GM10248 (cell line): ENCODE measurements around the gene FILIP1L.

Experiments
- CTCF ChIA-PET: fragments of 300-600 bp; sonication (Branson Sonifier 250); formaldehyde crosslinking; extraction: SDS; loops from one replicate; lab custom pipeline; 2021; ENCODE audit warnings: antibody characterized with exemption; lab: Yijun Ruan, JAX
- POLR2A ChIA-PET: fragments of 350-650 bp; sonication (Branson Sonifier 250); formaldehyde crosslinking; extraction: SDS; loops from one replicate; lab custom pipeline; 2020; ENCODE audit warnings: antibody characterized with exemption; lab: Yijun Ruan, JAX
- DNase-seq: peaks from one replicate; pipeline ENCODE4 v3.0.0; 2012; ENCODE audit errors: extremely low spot score
- CTCF ChIP-seq: IDR thresholded peaks from 2 replicates; pipeline ENCODE4 v1.5.1; 2012; ENCODE audit warnings: mild to moderate bottlenecking, low read depth; ENCODE audit errors: extremely low read depth, missing control alignments, control extremely low read depth

Gene FILIP1L

GRCh38 chr3:100089812-100090668 lies 24.3 kb downstream of the FILIP1L start:
- POLR2A ChIA-PET, result no interaction called here
- TF ChIP-seq CTCF, result no peak
- DNase-seq, result peak; percentile 35
- CTCF ChIA-PET, result interaction anchor here (0.8 to 6.0 kb wide), 13 partner anchors 8 to 256 kb away, joined by 3 to 49 read pairs (median 5); no protein-coding TSS in a partner anchor

- no peak for DNase-seq
- POLR2A ChIA-PET, result no interaction called here
- no peak for TF ChIP-seq CTCF
- CTCF ChIA-PET, result interaction anchor here (0.8 to 6.0 kb wide), 10 partner anchors 9 to 257 kb away, joined by 3 to 49 read pairs (median 4); no protein-coding TSS in a partner anchor
These were observed 25.4 kb downstream of the FILIP1L start for GRCh38 chr3:100088735-100089368.

- DNase-seq, result peak; percentile 30
These were observed 27.1 kb downstream of the FILIP1L start for GRCh38 chr3:100087198-100087597.

GRCh38 chr3:100086401-100086800 lies 27.9 kb downstream of the FILIP1L start:
- ChIA-PET POLR2A (no interaction called here), CTCF (interaction anchor here (1.0 to 1.6 kb wide), 6 partner anchors 9 to 243 kb away, joined by 3 to 9 read pairs (median 4); no protein-coding TSS in a partner anchor)
- no peak for TF ChIP-seq CTCF
- DNase-seq, result no peak

More at GRCh38 chr3:100087198-100087597, 27.1 kb downstream of the FILIP1L start:
- ChIA-PET POLR2A (no interaction called here), CTCF (interaction anchor here (1.6 kb wide), 2 partner anchors 12 to 64 kb away, joined by 4 read pairs; no protein-coding TSS in a partner anchor)
- TF ChIP-seq CTCF, result no peak

GRCh38 chr3:100084100-100084806 lies 30.0 kb downstream of the FILIP1L start:
- ChIA-PET CTCF (interaction anchor here (0.9 to 2.1 kb wide), 8 partner anchors 9 to 52 kb away, joined by 3 to 12 read pairs (median 4); no protein-coding TSS in a partner anchor), POLR2A (no interaction called here)
- DNase-seq, result no peak
- no peak for TF ChIP-seq CTCF

GRCh38 chr3:100083209-100083608 lies 31.1 kb downstream of the FILIP1L start:
- ChIA-PET CTCF (interaction anchor here (0.9 to 1.8 kb wide), 5 partner anchors 8 to 23 kb away, joined by 3 to 12 read pairs (median 5); no protein-coding TSS in a partner anchor), POLR2A (no interaction called here)
- TF ChIP-seq CTCF, result no peak
- no peak for DNase-seq
